HG02973 (cell line): ENCODE measurements around the gene HECTD2.

Experiments
- ATAC-seq: cut with Tn5 transposase; IDR thresholded peaks from one replicate; pipeline ENCODE4 v1.9.1; 2021; ENCODE audit warnings: moderate library complexity; ENCODE audit not compliant: unreplicated experiment

Gene HECTD2

DNA sequence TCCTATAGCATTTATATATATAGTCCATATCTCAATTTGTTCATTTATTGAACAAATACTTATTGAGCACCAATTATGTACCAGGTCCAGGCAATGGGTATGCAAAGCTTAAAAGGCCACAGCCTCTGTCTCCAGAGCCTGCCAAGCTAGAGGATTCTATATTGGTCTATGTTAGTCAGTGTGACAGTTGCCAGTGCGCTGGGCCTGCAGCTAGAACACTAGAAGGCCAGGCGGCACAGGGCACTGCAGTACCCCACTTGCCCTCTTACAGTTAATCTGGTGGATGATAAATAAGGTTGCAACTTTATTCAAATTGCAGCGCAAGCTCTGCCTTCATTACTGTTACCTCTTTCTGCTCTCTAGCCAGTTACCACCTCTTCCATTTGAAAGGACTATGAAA lies 153.9 kb downstream of the HECTD2 start:
- ATAC-seq: no peak
